CD4-positive, alpha-beta T cell treated with Interleukin-21 for 1 hour (primary cell): ENCODE measurements around the gene GATA2.

Experiments used
- DNase-seq: peaks from one replicate; pipeline ENCODE4 v3.0.0-alpha.2; 2020

Gene GATA2

GRCh38 chr3:128455786-128456748 is 36.9 kb downstream of the GATA2 start:
- DNase-seq: no peak

GRCh38 chr3:128455116-128455515 is 37.9 kb downstream of the GATA2 start:
- DNase-seq: no peak

- no peak for DNase-seq
Observed at GRCh38 chr3:128454310-128454618, 38.7 kb downstream of the GATA2 start.

GRCh38 chr3:128453501-128454309 is 39.3 kb downstream of the GATA2 start:
- no peak for DNase-seq

- no peak for DNase-seq
Observed at GRCh38 chr3:128452678-128453275, 40.2 kb downstream of the GATA2 start.

GRCh38 chr3:128452120-128452519 is 40.9 kb downstream of the GATA2 start:
- no peak for DNase-seq

GRCh38 chr3:128449111-128449638 is 43.8 kb downstream of the GATA2 start:
- DNase-seq: no peak

- DNase-seq: peak; percentile 47
Observed at GRCh38 chr3:128448491-128448890, 44.5 kb downstream of the GATA2 start.

- no peak for DNase-seq
Observed at GRCh38 chr3:128447561-128448013, 45.4 kb downstream of the GATA2 start.

- DNase-seq: no peak
Observed at GRCh38 chr3:128446821-128447220, 46.2 kb downstream of the GATA2 start.

- DNase-seq: no peak
Observed at GRCh38 chr3:128445357-128445756, 47.6 kb downstream of the GATA2 start.

- DNase-seq: no peak
Observed at GRCh38 chr3:128443771-128444170, 49.2 kb downstream of the GATA2 start.

- no peak for DNase-seq
Observed at GRCh38 chr3:128442949-128443348, 50.1 kb downstream of the GATA2 start.

- no peak for DNase-seq
Observed at GRCh38 chr3:128442070-128442469, 50.9 kb downstream of the GATA2 start.

- DNase-seq: no peak
Observed at GRCh38 chr3:128439226-128439625, 53.8 kb downstream of the GATA2 start.

- DNase-seq: no peak
Observed at GRCh38 chr3:128438488-128439072, 54.4 kb downstream of the GATA2 start.

GRCh38 chr3:128436214-128436613 is 56.8 kb downstream of the GATA2 start:
- DNase-seq: no peak

GRCh38 chr3:128435561-128435960 is 57.4 kb downstream of the GATA2 start:
- DNase-seq: no peak

- DNase-seq: no peak
Observed at GRCh38 chr3:128435058-128435457, 57.9 kb downstream of the GATA2 start.

- no peak for DNase-seq
Observed at GRCh38 chr3:128434524-128434923, 58.5 kb downstream of the GATA2 start.

- DNase-seq: no peak
Observed at GRCh38 chr3:128433837-128434165, 59.2 kb downstream of the GATA2 start.

GRCh38 chr3:128432971-128433836 is 59.8 kb downstream of the GATA2 start:
- DNase-seq: no peak
